ENCODE measurements around the gene ADARB2.

The ADARB2 gene

DNA sequence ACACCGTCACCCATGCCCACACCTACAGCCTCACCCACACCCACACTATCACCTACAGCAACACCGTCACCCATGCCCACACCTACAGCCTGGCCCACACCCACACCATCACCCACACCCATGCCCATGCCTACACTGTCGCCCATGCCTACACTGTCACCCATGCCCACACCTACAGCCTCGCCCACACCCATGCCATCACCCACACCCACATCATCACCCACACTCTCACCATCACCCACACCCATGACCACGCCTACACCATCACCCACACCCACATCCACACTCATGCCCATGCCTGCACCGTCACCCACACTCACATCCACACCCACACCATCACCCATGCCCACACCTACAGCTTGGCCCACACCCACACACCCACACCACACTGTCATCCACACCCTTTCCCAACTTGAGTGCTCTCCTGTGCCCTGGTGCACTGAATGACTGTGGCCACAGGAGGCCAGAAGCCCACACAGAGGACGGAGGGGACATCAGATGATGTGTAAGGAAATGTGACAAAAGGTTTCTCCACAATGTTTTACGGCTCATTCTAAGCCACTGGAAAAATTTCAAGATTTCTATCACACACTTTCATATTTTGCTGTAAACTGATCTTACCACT, 527.9 kb downstream of the ADARB2 start:
- peak; percentile 51 for DNase-seq

DNA sequence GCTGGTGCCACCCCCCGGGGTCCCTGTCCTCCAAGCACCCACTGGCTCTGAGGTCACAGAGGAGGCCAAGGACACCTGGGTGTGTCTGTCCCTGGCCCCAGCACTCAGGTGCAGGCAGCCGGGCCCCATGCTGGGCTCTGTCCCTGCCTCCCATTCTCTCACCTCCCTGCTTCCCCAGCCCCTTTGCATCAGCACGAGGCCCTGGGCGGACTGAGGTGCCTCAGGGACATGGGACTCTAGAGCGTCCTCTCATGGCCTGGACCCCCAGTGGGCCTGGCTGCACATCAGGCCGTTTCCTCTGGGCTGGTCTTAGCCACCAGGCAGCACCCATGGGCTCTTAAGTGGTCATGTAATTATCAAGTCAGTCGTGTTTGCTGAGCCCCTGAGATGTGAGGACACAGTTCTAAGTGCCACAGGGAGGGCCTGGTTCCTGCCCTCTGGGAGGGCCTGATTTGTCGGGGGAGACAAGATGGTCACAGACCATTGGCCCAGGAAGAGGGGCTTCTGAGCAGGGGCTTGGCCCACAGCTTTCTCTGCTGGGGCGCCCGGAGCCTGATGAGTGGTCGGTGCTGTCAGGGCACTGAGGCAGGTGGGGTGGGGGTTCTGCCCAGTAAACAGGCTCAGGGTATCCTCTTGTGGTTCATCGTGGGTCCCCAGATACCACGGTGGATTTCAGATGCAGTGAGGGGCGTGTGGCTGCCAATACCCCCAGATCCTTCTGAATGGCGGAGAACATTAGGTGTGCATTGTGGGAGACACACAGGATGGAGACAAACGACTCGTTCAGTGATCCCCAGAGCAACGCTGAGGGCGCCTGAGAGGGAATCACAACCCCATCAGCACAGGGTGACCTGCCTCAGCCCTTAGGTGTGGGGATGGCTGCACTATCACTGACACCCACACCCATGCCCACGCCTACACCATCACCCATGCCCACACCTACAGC, 528.7 kb downstream of the ADARB2 start:
- peak; percentile 40 for DNase-seq

DNA sequence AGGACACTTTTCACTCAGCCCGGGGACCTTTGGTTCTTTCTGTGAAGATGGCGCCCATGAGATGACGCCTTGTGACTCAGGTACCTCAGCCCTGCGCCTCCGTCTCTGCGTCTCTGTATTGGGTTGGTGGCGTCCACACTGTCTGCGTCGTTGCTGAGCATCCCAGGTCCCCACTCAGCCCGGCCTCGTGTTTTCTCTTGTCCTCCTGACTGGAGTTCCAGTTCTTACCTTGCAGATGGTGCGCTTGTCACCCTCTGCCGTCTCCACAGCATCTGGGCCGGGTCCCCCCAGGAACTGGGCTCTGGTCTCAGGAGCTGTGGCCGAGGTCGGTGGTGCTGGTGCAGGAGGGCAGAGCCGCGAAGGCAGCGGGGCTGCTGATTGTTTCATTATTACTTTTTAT, 530.7 kb downstream of the ADARB2 start:
- DNase-seq: no peak

DNA sequence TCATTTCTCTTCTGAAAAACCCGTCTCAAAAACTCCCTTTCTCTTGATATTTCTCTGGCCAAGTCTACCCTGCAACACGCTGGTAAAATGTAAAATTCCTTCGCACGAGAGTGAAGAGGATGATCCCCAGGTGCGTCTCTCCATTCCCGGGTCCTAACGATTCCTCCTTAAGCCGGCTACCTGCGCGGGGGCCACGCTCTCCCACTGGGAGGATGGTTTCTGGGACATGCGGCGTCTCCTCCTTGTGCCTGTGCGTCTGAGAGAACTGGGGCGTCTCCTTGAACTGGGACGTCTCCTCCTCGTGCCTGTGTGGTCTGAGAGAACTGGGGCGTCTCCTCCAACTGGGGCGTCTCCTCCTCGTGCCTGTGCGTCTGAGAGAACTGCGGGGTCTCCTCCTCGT, 531.2 kb downstream of the ADARB2 start:
- DNase-seq: peak; percentile 38

DNA sequence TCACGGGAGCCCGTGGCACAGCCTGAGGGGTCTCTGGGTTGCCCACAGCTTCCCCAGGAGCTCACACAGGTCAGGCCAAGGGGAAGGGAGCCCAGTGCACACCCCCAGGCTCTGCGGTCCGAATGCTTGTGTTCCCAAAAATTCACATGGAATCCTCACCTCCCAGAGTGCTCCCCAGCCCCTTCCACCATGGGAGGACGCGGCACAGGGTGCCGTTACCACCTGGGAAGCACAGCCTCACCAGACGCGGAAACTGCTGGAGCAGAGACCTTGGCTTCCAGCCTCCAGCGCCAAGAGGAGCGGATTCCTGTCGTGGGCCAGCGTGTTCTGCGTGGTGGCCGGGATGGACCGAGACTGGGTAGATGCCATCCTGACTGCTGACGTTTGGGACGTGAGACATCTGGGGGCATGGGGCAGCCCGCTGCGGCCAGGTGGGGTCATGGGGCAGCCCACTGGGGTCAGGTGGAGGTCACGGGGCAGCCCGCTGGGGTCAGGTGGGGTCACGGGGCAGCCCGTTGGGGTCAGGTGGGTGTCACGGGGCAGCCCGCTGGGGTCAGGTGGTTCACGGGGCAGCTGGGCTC, 531.8 kb downstream of the ADARB2 start:
- DNase-seq: peak; percentile 41

DNA sequence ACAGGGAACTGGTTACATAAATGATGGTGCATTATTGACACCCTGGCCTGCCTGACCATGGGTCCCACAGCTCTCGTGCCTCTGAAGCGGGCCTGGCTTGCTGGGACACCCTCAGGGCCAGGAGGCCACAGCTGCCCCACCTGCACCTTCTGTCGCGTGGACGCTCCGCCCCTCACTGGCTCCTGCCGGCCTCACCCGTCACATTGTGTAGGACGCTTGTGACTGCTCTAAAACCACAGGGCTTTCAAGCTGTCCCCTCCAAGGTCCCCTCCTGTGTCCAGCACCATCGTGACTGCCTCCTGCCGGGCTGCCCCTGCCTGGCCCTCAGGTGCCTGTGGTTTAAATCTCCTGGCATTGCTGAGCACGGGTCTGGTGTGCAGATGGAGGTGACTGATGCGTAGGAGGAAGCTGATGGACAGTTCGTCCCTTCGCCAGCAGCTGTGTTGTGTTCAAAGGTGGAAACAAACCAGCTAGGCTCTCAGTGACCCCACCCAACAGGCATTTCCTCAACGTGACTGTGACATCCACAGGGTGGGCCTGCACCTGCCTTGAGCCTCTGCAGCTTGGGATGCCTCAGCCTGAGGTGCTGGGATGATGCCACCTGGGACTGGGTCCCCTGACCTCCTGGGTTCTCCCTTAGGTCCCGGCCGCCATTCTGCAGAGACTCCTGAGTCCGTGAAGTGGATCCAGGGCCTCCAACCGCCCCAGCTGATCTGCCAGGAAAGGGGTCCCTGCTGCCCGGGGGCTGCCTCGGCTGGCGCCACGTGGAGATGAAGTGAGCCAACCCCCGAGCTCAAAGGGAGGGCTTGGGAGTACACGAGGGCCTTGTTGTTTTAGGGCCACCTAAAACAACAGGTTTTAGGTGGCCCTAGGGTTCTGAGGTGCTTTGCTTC, 532.6 kb downstream of the ADARB2 start:
- DNase-seq: peak; percentile 44

DNA sequence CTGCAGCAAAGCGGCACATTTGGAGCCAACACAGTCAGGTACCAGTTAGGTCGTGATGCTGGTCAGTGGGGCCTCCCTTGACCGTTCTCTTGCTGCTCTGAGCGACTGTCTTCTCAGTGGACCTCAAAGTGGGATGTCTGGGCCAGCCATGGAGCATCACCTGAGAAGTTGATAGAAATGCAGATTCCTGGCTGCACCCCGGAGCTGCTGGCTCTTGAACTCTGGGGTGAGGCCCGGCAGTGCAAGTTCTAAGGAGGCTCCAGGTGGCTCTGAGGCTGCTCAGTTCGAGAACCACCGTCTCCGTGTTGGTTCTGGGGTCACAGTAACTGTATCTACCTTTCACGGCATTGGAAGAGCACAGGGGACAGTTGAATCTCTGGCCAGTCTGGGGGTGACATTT, 533.6 kb downstream of the ADARB2 start:
- peak; percentile 33 for DNase-seq

DNA sequence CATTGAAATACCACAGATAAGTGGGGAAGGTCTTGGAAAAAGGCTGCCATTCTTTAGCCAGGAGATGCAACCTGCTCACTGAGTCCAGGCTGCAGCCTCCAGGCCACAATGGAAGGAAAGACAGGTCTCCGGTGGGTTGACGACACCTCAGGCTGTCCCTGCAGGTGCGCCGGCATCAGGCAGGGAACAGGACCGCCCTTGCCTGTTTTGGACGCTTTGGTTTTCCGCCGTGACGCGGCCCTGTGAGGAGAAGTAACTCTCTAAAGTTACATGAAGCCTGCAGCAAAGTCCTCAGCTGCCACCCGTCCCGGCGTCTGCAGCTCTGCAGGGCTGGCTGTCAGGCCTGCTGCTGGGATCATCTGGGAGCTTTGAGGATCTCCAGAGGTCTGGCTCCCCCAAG, 534.1 kb downstream of the ADARB2 start:
- DNase-seq: peak; percentile 44

DNA sequence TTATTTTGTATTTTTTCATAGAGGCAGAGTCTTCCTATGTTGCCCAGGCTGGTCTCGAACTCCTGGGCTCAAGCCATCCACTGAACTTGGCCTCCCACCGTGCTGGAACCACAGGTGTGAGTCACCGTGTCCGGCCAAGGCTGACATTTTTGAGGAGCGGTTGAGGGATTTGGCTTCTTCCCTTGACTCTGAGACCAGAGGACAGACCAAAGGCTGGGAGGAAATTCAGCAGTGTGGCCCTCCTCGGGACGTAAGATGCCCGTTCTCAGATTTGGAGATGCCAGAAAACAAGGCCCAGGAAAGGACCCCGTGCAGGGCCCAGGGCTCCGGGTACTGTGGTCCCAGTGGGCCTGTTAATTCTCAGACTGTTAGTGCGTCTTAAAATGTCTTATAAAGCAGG, 535.0 kb downstream of the ADARB2 start:
- DNase-seq: peak; percentile 41

DNA sequence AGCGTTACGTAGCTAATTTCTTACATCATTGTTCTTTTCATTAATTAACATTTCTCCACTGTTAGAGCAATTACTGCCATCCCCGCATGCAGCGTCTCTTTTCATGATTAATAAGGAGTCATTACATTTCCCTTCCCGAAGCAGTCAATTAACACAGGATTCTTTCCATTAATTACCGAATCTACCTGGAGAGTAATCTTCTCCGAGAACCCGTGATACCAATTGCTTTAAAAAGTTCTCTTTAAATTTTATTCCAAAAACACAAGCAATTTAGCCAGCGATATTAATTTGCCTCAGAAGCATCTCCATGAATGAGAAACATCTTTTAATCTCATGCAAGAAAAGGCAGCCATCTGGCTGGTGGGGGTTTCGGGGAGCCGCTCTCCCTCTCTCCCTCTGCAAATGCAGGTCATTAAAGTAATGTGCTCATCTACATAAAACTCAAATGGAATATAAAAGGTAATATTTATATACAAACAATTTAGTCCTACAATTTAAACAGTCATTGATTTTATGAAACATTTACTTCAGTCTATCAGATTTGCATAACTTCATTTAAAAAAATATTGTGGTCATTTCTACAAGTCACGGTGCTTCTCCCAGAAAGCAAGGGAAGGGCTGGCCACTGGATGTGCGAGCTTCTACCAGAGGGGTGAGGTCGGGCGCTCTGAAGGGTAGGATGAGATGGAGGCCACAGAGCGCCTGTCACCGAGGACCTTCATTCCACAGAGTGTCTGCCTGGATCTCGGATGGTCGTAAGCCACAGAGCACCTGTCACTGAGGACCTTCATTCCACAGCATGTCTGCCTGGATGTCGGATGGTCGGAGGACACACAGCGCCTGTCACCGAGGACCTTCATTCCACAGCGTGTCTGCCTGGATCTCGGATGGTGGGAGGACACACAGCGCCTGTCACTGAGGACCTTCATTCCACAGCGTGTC, 536.2 kb downstream of the ADARB2 start:
- peak; percentile 44 for DNase-seq

DNA sequence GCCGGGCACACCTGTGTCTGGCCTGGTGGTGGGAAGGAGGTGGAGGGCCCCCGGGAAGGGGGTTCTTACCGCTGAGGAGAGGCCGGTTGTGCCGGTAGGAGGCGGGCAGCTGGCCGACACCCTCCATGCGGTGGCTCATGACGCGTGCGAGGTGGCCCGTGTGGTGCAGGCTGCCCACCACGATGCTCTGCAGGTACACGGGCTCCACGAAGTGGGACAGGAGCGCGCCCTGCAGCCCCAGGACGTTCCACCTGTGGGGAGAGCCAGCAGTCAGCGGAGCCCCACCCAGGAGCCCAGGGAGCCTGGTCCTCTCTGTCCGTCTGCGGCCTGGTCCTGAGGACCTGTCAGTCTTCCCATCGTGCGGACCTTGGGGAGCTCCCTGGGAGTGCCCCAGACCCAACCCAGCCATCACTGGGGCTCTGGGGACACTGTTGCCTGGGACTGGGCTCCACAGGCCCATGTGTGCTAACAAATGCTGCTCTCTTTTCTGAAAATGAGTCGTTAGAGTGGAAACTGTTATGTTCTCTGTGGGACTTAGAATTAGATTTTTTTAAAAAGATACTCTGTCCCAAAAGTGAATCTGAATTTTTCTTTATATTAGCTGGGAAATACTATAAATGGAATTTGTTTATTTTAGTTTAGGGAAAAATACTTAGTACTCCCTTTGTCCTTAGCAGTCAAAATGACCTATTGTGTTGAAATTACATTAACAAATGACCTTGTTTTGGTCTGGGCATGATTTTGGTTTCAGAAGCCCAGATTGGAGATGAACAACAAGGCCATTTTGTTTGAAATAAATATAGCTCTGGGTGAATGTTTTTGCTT, 537.2 kb downstream of the ADARB2 start:
- peak; percentile 37 for DNase-seq

DNA sequence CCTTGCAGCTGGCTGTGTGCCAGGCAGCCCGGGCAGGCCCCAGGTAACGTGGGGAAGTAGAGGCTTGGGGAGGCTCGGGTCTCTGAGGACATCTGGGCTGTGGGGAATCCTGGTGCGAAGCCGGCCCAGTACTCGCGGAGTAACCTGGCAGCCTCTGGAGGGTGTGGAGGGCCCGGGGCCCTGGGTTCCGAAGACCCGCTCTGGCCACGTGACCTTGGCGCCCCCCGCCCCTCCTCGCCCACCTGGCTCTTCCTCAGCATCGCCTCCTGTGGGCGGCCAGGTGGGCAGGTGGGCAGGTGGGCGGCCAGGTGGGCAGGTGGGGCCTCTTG, 538.0 kb downstream of the ADARB2 start:
- DNase-seq: no peak

DNA sequence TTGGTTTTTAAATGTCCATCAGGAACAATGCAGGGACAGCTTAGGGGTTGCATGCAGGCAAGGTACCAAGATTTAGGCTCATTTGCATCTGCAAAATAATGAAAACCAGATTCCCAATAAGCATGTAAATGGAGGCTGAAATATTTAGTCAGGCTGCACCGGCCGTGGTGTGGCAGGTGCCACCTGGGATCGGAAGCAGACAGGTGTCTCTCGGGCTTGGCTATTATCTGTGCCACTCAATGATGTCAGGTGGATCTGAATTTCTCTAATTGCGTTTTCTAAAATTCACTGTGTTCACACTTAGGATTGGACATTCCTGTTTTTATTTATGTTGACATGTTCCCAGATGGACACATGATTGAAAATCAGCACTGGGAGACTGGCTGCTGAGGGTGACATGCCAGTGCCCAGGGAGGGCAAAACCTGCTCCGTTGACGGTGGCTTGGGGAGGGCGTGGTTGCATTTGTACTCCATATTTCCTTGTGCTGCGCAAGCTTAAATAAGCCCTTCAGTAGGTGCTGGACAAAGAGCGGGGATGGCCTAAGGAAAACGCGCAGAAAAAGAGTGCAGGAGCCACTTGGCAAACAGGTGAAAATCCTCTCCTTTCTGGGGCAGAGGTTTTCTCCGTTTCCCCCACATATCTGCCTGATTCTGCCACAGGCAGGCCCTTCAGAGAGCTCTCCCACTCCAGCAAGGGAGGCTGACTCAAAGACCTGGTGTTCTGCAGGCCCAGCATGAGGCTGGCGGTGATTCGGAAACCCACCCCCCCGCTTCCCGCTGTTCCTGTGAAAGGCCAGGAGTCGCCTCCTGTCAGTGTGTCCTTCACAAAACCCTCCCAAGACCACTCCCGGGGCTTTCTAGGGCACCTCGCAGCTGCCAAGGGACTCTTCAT, 538.6 kb downstream of the ADARB2 start:
- peak; percentile 60 for DNase-seq

DNA sequence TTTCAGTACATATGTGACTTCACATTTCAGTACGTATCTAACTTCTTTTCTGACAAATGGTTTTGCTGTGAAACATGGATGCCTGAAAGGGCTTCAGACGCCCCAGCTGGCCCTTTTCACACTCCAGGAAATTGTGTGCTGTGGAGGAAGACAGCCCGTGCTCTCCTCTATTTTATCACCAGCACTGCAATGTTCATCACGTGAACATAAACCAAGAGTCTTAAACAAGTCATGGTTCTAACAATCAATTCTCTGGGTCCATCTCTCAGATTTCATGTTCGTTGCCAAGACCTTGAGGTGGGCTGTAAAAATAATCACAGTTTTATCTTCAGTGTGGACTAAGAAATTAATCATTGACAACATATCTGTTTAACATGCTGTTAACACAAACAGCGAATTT, 539.9 kb downstream of the ADARB2 start:
- DNase-seq: peak; percentile 30

DNA sequence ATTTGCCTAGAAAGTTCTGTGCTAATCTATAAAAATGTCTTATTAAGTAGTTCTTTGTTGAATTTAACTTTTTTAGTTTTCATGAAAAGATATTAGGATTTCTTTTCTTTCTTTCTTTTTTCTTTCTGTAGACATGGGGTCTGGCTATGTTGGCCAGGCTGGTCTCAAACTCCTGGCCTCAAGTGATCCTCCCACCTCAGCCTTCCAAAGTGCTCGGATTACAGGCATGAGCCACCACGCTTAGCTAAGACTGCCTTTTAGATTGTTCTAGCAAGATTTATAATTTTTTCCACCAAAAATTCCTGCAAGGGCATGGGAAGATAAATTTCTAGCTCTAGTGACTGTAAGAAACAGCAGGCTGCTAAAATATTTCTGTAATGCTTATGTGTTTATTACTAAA, 540.7 kb downstream of the ADARB2 start:
- DNase-seq: no peak

DNA sequence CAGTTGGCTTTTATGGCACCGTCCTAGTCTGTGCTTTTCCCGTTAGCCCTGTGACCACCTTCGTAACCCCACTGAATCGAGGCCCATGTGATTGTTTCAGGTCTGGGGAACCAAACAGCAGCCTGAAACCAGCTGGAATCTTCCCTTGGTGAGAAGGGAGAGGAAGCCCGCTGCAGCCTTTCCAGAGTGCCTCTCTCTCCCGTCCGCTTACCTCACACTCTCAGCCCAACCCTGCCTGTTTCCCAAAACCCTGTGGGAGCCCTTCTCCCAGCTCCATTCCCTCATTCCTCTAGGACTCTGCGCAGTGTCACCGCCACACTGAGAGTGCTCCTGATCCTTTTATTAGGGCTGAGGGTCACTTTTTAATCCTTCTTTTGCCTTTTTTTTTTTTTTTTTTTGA, 541.5 kb downstream of the ADARB2 start:
- no peak for DNase-seq

DNA sequence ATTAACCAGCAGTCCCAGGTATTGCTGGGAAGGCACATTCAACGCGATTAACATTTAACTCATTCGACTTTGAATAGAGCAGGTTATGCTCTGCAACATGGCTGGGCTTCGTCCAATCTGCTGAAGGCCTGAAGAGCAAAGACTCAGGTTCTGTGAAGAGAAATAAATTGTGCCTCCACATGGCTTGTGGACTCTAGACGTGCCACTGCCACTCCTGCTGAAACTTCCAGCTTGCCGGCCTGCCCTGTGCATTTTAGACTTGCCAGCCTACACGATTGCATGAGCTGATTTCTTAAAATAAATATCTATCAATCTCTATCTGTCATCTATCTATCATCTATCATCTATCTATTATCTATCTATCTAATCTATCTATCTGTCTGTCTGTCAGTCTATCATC, 543.2 kb downstream of the ADARB2 start:
- no peak for DNase-seq

DNA sequence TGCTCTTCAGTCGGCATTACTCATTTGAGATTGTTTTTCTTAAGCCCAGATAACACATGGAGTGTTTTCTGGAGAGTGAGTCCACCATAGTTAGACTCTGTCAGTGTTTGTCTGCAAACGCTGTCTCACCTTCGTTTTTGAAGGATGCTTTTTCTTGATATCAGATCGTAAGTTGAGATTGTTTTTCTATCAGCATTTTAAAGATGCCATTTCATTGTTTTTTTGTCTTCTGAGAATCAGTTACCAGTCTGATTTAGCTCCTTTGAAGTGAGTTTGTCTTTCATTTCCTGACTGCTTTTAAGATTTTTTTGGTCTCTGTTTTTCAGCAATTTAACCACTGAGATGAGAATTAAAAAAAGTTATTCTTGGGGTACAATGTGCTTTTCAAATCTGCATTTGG, 543.8 kb downstream of the ADARB2 start:
- DNase-seq: no peak

DNA sequence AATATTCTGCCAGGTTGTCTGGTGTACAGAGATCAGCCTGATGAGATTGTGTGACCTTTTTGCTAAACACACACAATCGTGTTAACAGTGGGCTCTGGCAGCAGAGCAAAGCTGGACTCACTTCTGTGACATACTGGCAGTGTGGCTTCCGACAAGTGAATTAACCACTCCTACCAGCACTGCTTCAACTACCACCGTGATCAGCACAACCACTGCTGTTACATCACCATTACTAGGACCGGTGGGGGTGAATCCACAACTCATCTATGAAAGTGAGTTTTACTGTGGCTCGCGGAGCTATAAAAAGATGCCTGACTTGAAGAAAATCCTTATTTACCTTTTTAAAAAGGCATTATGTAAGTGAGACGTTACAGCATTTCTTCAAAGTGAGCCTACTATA, 545.6 kb downstream of the ADARB2 start:
- DNase-seq: no peak

Measured in islet precursor cell (in vitro differentiated cells).